ENCODE measurements around the gene NCAPH2.

The NCAPH2 gene

GRCh38 chr22:50490531-50491308 is 17.3 kb upstream of the NCAPH2 start:
- DNase-seq (ENCODE audit: low spot score): no peak

- DNase-seq (ENCODE audit: low spot score): no peak
These were observed 10.9 kb upstream of the NCAPH2 start for GRCh38 chr22:50497093-50497492.

GRCh38 chr22:50498322-50498890 is 9.6 kb upstream of the NCAPH2 start:
- DNase-seq (ENCODE audit: low spot score): peak; percentile 54

GRCh38 chr22:50500452-50500851 is 7.6 kb upstream of the NCAPH2 start:
- DNase-seq (ENCODE audit: low spot score): no peak

- no peak for DNase-seq (ENCODE audit: low spot score)
These were observed 5.9 kb upstream of the NCAPH2 start for GRCh38 chr22:50502096-50502495.

DNA sequence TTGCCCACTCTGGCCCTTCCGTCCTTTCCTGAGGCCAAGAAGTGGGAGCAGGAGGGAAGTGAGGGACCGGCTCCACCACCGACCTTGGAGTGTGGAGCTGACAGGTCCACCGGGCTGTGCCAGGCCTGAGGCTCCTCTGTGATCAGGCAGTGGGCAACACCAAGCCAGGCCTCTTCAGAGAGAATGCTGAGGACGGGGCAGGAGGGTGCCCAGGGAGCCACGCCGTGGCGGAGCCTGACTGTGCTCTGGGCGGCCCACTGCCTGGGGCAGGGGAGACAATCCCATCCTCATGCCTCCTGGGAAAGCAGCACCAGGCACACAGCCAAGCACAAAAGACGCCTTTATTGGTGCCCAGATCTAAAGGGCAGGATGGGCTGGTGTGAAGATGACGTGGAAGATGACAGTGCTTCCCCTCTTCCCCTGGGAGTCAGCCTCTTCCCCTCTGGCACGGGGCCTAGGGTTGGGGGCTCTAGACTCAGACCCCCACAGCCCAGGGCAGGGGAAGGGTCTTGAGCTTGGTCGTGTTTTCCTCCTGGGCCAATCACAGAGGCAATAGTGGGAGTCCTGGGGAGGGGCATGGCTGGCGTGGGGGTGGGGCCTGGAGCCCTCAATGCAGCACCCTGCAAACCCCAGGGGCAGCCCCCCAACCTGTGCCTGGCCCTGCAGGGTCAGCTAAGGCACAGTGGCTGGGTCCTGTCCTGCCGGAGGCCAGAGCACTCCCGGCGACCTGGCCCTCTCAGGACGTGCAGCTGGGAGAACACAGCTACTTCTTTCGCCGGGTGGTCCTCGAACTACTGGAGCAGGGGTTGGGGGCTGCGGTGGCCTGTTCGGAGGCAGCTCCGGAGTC is 5.2 kb upstream of the NCAPH2 start:
- DNase-seq (ENCODE audit: low spot score): no peak

- no peak for DNase-seq (ENCODE audit: low spot score)
These were observed 4.4 kb upstream of the NCAPH2 start for GRCh38 chr22:50503475-50504145.

DNA sequence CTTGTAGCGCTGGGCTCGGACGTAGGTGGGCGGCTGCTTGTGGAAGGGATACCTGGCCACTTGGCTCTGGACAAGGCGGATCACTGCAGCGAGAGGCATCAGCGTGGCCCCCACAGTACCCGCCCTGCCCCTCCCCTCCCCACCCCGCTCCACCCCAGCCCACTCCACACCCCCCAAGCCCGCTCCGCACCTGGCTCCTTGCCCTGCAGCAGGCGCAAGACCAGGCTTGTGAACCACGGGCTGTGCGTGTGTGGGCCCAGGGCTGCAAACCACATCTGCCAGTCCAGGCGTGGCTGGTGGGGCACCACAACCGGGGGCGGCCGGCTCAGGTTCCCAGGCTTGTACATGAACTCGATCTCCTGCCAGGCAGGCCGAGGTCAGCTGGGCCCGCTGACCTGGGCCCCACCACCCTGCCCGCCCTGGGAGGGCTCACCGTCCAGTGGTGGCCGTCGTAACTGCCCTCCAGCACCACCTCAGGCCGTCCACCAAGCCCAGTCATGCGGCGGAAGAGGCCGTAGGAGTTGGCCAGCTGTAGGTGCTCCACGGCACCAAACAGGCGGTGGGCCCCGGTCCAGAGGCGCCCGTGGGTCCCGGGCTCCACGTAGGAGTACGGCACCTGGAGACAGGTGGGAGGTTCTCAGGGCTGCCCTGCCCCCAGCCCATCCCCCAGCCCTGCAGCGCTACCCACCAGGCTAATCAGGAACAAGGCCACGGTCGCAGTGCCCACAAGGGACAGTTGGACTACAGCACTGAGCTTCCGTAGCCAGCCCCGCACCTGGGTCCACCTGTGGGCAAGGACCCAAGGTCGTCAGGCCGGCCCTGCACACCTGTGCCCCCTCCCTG is 3.4 kb upstream of the NCAPH2 start:
- DNase-seq (ENCODE audit: low spot score): no peak

- no peak for DNase-seq (ENCODE audit: low spot score)
These were observed 2.7 kb upstream of the NCAPH2 start for GRCh38 chr22:50505276-50505775.

DNA sequence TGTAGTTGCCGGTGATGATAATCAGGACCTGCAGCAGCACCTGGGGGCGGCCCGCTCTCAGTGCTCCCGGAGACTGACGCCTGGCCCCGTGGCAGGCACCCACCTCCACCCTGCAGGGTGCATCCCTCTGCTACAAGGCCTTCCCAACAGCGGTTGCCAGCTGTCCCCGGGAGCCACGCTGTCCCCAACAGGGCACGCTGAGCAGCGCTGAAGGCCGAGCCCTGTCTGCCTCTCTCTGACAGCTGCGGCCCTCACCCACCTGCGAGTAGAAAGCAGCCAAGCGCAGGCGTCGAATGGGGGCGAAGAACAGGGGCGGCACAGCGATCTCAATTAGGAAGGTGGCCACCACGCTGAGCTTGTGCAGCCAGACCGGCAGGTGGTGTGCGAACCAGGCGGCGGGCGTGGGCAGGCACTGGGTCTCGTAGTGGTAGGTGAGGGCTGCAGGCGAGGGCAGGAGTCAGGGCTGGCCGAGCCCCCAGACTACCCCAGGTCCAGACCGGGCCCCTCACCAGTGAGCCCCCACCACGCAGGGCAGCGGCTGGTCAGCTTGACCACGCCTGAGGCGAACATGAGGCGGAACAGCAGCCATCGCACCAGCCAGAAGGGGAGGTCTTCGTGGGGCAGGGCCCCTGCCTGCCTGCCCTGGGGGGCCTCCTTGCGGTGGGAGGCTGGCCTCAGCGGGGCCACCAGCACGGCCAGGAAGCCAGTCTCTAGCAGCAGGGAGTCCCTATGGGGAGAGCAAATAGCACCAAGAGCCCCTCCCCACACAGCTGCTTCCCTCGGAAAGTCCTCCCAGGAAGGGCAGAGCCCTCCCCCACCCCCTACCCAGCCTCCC is 2.0 kb upstream of the NCAPH2 start:
- DNase-seq (ENCODE audit: low spot score): no peak

GRCh38 chr22:50506611-50507420 is 1.2 kb upstream of the NCAPH2 start:
- no peak for DNase-seq (ENCODE audit: low spot score)

DNA sequence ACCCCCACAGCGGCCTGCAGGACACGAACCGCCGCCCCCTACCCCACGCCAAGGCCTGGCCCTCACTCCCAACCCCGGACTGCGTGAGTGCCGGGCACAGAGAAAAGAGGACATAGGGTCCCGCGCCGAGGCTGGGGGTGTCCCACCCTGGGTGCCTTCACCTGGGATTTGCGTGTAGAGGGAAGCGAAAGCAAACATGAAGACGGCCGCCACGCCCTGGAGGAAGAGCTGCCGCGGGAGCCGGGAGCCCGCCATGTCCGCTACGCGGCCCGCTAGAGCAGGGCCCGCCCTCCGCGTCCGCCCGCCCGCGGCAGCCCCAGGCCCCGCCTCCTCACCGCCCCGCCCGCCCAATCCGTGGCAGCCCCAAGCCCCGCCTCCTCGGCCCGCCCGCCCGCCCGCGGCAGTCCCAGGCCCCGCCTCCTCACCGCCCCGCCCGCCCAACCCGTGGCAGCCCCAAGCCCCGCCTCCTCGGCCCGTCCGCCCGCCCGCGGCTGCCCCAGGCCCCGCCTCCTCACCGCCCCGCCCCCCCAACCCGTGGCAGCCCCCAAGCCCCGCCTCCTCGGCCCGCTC is 518 bp upstream of the NCAPH2 start, which contains the start of gene LMF2:
Gene LMF2, minus strand, starts transcription at position 282 of the 570 bp plus-strand sequence. Its CDS starts 27 bp downstream, at position 255.
- no peak for DNase-seq (ENCODE audit: low spot score)

GRCh38 chr22:50508897-50509296 is 873 bp downstream of the NCAPH2 start:
- no peak for DNase-seq (ENCODE audit: low spot score)

- DNase-seq (ENCODE audit: low spot score): no peak
These were observed 5.2 kb downstream of the NCAPH2 start for GRCh38 chr22:50513175-50513574.

GRCh38 chr22:50516068-50516467 is 8.0 kb downstream of the NCAPH2 start:
- no peak for DNase-seq (ENCODE audit: low spot score)

DNA sequence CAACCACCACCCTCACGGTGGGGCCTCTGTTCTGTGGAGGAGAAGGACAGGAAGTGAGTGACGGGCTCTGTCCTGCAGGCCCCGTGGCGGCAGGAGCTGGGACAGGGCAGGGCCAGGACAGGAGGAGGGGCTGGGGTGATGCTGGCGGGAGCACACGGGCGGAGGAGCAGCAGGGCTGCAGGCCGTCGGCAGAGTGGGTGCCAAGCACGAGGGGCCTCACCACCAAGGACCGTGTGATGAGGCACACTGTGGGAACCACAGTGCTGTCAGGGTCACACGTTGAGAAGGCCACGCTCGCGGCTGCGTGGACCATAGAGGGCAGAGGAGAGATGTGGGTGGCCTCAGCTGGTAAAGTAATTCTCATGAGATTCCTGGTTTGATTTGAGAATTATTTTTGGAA is 8.9 kb downstream of the NCAPH2 start:
- no peak for DNase-seq (ENCODE audit: low spot score)

DNA sequence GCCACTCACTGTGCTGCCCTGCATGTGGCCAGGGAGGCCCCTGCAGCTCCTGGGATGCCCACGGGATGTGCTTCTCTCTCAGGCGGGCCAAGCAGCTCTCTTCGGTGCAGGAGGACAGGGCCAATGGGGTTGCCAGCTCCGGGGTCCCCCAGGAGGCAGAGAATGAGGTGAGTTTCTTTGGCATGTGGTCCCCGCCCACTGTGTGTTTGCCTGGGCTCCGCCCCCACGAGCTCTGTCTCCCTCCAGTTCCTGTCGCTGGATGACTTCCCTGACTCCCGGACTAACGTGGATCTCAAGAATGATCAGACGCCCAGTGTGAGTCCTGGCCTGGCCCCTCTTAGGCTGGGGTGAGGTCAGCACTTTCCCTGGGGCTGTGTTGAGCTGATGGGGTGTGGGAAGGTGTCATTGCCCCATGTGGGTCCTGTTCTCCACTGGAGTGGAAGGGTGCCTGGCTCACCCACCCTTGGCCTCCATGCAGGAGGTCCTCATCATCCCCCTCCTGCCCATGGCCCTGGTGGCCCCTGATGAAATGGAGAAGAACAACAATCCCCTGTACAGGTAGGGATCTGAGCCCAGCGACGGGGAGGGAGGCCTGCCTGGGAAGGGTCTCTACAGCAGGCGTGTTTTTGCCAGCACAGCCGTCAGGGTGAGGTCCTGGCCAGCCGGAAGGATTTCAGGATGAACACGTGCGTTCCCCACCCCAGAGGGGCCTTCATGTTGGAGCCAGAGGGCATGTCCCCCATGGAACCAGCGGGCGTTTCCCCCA is 9.7 kb downstream of the NCAPH2 start:
- no peak for DNase-seq (ENCODE audit: low spot score)

GRCh38 chr22:50518606-50519005 is 10.6 kb downstream of the NCAPH2 start:
- DNase-seq (ENCODE audit: low spot score): no peak

All from hematopoietic multipotent progenitor cell treated with erythropoietin and hydrocortisone succinate and interleukin-3 and kit ligand, for 15 days (in vitro differentiated cells).